RCC 7860 (cell line): Measurements from ENCODE around the gene CEP131.
A peak's percentile ranks its signal among the peaks of the same experiment; 100 is the strongest.

Source experiments
- DNase-seq: peaks from one replicate; pipeline ENCODE4 v3.0.0-alpha.2; 2015; ENCODE audit warnings: low spot score
- FAIRE-seq: peaks from 2 replicates; lab custom pipeline; 2012; peaks lifted over from hg19 to GRCh38; lab: Jason Lieb, UNC

The CEP131 gene

DNA sequence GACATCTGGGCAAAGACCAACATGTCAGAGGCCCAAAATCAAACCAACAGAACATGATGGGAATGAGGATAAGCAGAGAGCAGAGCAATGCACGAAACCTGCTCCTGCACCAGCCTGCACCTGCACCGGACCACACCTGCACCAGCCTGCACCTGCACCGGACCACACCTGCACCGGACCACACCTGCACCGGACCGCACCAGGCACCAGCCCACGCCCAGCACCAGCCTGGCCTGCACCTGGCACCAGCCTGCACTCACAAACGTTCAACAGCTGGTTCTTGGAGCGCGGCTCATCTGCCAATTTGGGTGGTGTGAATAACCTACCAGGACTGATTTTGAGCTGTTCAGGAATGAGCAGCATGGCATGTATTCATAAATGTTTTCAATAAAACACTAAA is 18.2 kb downstream of the CEP131 start:
- FAIRE-seq (no peak), DNase-seq (no peak)

GRCh38 chr17:81203136-81203535 is 19.6 kb downstream of the CEP131 start:
- DNase-seq (no peak), FAIRE-seq (no peak)

DNA sequence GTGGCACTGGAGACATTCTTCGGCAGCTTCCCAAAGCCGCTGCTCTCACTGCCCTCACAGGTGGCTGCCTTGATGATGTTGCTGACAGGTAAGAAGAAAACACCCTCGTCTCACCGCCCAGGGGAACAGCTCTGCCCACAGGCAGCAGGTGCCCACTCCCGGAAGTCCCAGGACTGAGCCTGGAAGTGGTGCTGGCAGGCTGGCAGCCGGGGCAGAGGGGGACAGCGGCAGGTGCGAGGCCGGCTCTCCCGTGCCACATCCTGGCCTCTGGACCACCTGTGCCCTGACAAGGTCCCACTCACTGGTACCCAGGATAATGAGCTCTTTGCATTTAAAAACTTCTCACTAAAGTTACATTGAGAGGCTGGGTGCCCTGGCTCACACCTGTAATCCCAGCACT is 20.4 kb downstream of the CEP131 start:
- FAIRE-seq (no peak), DNase-seq (no peak)

DNA sequence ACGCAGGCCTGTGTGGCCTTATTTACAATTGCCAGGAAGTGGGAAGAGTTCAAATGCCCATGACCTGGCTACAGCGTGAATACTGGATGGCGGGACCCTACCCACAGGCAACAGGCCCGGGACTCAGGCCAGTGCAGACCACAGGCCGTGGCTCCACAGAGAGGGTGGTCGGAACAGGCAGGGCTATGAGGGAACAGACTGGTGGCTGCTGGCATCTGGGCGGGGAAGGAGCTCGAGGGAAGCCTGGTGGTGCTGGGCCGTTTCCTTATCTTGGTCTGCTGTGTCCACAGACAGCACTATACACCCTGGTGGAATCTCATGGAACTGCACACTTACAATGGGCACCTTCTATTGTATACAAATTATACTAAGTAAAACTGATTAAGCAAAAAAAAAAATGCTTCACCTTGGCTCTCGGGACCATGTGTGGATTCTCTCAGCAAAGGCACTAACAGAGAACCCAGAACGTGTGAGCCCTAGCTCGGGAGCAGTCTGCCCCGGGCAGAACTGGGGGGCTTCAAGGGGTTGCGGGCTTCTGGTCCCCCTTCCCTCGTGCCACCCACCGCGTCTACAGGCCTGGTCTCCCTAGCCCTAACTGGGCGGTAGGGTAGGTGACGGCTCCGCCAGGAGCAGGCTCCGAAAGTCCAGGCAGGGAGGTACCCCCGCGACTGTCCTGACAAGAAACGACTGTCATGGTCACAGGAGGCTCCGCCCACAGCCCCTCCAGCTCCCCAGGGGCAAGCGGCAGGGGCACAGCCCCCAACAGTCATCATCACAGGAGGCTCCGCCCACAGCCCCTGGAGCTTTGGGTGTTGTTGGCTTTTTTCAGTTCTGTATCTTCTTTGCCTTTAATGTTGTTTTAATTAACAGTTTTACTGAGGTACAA is 21.8 kb downstream of the CEP131 start:
- DNase-seq (peak; percentile 50), FAIRE-seq (no peak)

- FAIRE-seq (no peak), DNase-seq (no peak)
Observed at GRCh38 chr17:81200201-81200600, 22.6 kb downstream of the CEP131 start.

DNA sequence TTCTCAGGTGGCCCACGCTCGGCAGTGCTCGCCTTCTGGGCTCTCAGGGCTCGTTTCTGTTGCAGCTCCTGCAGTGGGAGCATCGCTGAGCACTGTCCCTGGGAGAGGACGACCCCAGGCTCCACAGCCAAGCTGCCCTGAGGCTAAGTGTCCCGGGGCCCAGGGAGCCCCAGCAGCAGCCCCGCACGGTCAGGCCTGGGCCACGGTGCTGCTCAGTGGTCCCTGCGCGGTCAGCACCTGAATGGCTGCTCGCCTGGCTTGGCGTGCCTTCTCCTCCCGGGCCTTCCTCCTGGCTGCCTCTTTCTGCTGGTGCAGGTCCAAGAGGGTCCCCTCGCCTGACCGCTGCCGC is 23.3 kb downstream of the CEP131 start:
- FAIRE-seq (no peak), DNase-seq (no peak)

DNA sequence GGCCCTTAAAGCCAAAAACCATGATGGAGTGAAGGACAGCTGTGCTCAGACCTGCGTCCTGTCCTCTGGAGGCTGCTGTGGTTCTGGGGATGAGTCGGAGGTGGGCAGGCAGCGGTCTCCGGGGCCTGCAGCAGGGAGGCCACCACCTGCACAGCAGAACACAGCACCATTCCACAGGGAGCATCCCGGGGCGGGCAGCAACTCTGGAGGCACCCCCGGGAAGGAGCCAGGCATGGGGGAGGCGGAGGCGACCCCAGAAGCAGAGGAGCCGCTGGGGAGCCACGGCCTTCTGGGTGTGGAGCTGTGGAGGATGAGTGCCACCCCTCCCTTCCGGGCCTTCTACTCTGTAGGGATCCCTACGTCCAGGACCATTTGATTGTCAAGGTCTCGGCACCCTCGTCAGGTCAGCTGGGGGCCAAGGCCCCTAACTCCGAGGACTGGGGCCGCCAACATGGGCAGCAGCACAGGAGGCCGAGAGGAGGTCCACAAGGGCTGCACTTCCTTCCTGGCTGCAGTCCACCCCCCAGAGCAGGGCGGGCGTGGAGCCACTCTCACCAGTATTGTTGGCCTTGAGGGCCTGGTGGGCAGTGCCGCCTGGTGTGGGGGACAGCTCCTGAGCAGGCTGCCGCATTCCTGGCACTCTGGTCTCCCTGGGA is 23.8 kb downstream of the CEP131 start:
- no peak for FAIRE-seq
- DNase-seq = no peak

GRCh38 chr17:81197831-81198490 is 24.8 kb downstream of the CEP131 start:
- no peak for DNase-seq

DNA sequence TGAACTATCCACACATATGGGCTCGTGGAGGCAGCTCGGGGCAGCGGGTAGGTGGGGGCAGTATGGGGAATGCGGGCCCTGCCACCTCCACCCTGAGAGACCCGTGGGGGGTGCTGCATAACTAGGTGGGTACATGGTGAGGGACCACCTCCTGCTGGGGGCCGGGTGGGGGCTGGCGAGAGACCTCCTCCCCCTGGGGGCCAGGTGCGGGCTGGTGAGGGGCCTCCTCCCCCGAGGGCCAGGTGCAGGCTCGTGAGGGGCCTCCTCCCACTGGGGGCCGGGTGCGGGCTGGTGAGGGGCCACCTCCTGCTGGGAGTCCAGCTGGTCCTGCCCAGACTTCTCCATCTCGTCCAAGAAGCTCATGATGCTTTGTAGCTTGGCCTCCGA is 25.4 kb downstream of the CEP131 start:
- DNase-seq = no peak
- FAIRE-seq = no peak

More at GRCh38 chr17:81197831-81198490, 24.8 kb downstream of the CEP131 start:
- FAIRE-seq = no peak

- no peak for FAIRE-seq
- no peak for DNase-seq
Observed at GRCh38 chr17:81196505-81197408, 26.0 kb downstream of the CEP131 start.

DNA sequence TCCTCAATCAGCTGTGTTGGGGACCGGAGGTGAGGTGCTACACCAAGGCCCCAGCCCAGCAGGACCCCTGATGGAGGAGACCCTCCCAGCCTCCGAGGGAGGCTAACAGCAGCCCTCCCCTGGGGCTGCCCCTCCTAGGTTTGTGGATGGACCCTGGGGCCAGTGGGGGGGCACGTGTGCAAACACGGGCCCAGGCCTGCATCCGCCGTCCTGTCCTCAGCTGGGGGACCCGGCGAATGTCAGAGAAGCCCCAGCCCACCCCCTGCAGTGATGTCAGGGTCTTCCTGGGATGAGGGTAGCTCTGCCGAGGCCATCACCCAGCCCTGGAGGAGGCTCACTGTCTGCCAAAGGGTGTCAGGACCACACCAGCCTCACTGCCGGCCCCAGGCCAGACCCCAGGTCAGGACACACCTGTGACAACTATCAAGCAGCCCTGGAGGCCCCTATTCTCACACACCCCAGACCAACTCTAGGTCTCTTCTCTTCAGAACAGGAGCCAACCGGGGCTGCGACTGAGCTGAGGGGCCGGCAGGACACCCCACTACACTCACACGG is 26.7 kb downstream of the CEP131 start:
- DNase-seq (no peak), FAIRE-seq (no peak)

- FAIRE-seq (no peak), DNase-seq (no peak)
Observed at GRCh38 chr17:81194941-81195901, 27.5 kb downstream of the CEP131 start.

DNA sequence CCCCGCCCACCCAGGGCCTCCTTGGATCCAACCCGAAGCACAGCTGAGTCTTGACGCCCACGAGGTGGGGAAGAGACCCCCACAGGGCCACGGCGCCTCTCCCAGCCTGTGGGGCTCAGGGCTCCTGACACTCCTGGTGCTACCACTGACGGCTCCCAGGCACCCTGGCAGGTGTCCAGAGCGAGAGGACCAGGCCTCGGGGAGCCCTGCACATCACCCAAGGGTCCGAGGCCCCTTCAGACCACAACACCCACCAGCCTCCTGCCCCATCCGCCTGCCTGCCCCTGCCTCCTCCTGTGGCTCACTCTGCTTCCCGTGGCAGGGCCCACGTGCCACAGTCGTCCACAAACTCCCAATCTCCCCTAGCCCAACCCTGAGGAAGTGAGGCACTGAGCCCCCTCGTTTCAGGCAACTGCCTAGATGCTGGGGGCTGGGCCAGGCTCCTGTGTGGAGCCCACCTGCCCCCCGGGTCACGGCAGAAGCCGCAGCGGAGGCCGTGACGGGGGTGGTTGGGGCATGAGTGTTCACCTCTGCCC is 28.5 kb downstream of the CEP131 start:
- FAIRE-seq (no peak), DNase-seq (no peak)

GRCh38 chr17:81193470-81194224 is 29.1 kb downstream of the CEP131 start:
- FAIRE-seq (no peak), DNase-seq (no peak)

DNA sequence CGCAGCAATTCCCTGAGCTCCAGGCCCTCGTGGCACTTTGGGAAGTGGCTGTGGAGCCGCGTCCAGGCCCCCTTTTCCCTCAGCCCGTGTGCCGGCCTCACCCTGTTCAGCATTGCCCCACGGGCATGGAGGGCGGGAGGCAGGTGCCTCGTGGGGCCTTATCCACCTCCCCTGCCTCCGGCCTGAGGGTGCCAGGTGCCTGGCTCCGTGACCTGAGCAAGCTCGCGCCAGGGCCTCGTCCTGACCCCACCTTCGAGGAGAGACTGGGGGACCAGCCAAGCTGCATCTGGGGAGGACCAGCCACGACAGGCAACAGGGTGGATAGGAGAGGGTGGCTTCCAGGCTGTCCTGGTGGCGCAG is 29.7 kb downstream of the CEP131 start:
- FAIRE-seq = no peak
- no peak for DNase-seq

- no peak for FAIRE-seq
- no peak for DNase-seq
Observed at GRCh38 chr17:81192386-81193050, 30.2 kb downstream of the CEP131 start.

GRCh38 chr17:81191646-81192045 is 31.1 kb downstream of the CEP131 start:
- DNase-seq (no peak), FAIRE-seq (no peak)

DNA sequence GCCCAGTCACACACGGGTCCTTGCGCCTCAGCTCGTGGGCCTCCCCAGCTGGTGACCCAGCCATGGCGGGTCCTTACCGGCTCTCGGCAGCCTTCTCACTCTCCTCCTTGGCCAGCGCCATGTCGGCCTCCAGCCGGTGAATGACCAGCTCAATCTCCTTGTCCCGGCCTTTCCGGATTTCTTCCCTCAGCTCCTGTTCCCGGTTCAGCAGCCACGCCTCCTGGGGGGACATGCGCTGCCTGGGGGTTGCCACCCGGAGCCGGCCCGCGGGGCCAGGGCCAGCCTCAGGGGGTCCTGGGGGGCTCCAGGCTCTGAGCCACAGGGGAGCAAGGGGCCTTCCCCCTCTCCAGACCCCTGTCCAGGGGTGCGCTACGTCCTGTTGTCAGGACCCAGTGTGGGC is 31.6 kb downstream of the CEP131 start:
- no peak for FAIRE-seq
- DNase-seq = no peak
